Esophagus squamous epithelium (tissue), 5 donors: Measurements from ENCODE around the gene WRAP73. TPM values are rescaled to one million over a fixed set of nuclear protein-coding genes. Genes with fewer than 3 reads are reported as not detected.

Experiments
- DNase-seq: peaks from one replicate; lab custom pipeline; 2025; lab: John Stamatoyannopoulos, UW
- H3K27ac ChIP-seq, 4 donors: fragments of 200-600 bp; sonication (generic); one replicate each; pipeline ENCODE4 v1.5.1; 2016 to 2019; ENCODE audit warnings: mild to moderate bottlenecking in 1 of 4
- H3K27me3 ChIP-seq, 4 donors: fragments of 200-600 bp; sonication (generic); 1 replicate in 3 of 4; 2 replicates in 1 of 4; pipeline versions ENCODE4 v1.5.1 to v1.6.0; 2017 to 2021; ENCODE audit warnings: antibody characterized with exemption in 1 of 4
- H3K36me3 ChIP-seq, 3 donors: fragments of 200-600 bp; sonication (generic); one replicate each; pipeline ENCODE4 v1.5.1; 2016 to 2019
- H3K4me1 ChIP-seq, 3 donors: fragments of 200-600 bp; sonication (generic); one replicate each; pipeline ENCODE4 v1.5.1; 2017 to 2019
- H3K4me3 ChIP-seq, 4 donors: fragments of 200-600 bp; sonication (generic); 1 replicate in 3 of 4; 2 replicates in 1 of 4; pipeline ENCODE4 v1.5.1; 2016 to 2019; ENCODE audit warnings: mild to moderate bottlenecking in 2 of 4, moderate library complexity in 1 of 4
- H3K9me3 ChIP-seq, 3 donors: fragments of 200-600 bp; sonication (generic); one replicate each; pipeline ENCODE4 v1.5.1; 2016 to 2019
- POLR2A ChIP-seq, 4 donors: fragments of 450-650 bp; IDR thresholded peaks; one replicate each; pipeline ENCODE4 v1.6.1; 2017; ENCODE audit warnings: antibody characterized with exemption in 4 of 4, mild to moderate bottlenecking in 4 of 4, moderate library complexity in 3 of 4
- WGBS, 2 donors: methylation state at CpG; one replicate each; pipeline ENCODE4 v1.1.5; 2018; 5-methylcytosine and 5-hydroxymethylcytosine counted together
- intact Hi-C: fragments of 100-400 bp; cut with DNase I; formaldehyde crosslinking; loops from one replicate; pipeline ENCODE4 v1.15.0; 2022
- total RNA-seq, 4 donors: library from RNA; depleted of rRNA; stranded (reverse); fragments of >200 nt; gene quantifications; one replicate each; pipeline ENCODE4 v1.1.0, GENCODE V29; 2016
- TF ChIP-seq, protein P1 (sequence below), 6 experiments: fragments of 450-650 bp in 4 of 6; fragments of 200-600 bp in 2 of 6; sonication (generic) in 2 of 6; IDR thresholded peaks; one replicate each; pipeline ENCODE4 v1.5.1; 2016 to 2019; ENCODE audit warnings: antibody characterized with exemption in 6 of 6, mild to moderate bottlenecking in 4 of 6, moderate library complexity in 4 of 6
- donor health status: DM: yes; HTN: yes; CAD: no.

The WRAP73 gene
- total RNA-seq, 4 donors from 2014 or later, result 7.6 to 17.2 (median 11.8) TPM

DNA sequence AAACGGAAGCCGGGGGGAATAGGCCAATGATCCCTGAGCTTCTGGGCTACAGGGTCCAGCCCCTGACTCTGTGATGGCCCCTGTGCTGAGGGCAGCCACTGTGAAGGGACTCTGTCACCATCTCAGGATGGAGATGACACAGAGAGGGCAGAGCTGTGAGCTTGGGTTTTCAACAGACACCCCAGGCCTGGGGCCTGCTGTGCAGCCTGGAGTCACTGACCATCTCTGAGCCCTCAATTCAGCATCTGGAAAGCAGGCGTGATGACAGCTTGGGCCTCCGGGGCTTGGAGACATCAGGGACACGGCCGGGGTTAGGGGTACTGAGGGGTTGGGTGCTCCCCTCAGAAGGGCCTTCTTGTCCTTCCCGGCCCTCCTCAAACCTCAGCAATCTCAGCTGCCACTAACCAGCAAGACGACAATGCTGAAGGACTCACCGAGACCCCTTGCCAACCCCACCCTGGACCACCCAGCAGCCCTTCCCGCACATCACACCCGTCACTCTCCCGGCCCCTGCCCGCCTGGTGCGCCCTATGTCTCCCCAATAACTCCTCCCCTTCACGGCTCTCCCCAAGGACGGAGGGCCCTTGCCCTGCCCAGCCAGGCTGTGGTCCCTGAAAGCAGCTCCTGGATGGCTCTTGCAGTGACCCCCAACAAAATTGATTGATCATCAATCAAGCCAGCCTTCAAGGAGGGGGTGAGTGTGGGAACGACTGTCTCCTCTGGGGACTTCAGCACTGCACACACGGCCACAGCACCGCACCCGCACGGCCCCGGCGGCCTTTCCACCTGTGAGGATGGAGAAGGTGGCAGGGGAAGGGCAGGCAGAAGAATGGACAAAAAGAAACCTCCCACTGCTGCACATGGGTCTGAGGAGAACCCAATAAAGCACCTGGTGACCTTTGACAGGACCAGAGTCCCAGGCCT is 42.9 kb downstream of the WRAP73 start:
- peaks cover 18 to 21% (median 20%) of the 10 kb centered on the region in 3 donors for H3K4me1 ChIP-seq
- DNase-seq, result no peak
- WGBS, 2 donors, result 79 to 88% methylated on average over 9 to 13 of the region's 23 CpGs
- intact Hi-C loops, result no loop called here
- no peak for TF ChIP-seq POLR2A (IDR thresholded peaks at IDR 0.05)
- TF ChIP-seq, protein P1, sequence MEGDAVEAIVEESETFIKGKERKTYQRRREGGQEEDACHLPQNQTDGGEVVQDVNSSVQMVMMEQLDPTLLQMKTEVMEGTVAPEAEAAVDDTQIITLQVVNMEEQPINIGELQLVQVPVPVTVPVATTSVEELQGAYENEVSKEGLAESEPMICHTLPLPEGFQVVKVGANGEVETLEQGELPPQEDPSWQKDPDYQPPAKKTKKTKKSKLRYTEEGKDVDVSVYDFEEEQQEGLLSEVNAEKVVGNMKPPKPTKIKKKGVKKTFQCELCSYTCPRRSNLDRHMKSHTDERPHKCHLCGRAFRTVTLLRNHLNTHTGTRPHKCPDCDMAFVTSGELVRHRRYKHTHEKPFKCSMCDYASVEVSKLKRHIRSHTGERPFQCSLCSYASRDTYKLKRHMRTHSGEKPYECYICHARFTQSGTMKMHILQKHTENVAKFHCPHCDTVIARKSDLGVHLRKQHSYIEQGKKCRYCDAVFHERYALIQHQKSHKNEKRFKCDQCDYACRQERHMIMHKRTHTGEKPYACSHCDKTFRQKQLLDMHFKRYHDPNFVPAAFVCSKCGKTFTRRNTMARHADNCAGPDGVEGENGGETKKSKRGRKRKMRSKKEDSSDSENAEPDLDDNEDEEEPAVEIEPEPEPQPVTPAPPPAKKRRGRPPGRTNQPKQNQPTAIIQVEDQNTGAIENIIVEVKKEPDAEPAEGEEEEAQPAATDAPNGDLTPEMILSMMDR (IDR thresholded peaks at IDR 0.05), result no peak
- H3K9me3 ChIP-seq, result no peaks in the 10 kb centered on the region
- no peaks in the 10 kb centered on the region for H3K36me3 ChIP-seq
- H3K27ac ChIP-seq, result no peak overlapping the region
- peaks cover 0 to 75% (median 2%) of the 10 kb centered on the region in 4 donors for H3K27me3 ChIP-seq
- H3K4me3 ChIP-seq, result no peak overlapping the region

DNA sequence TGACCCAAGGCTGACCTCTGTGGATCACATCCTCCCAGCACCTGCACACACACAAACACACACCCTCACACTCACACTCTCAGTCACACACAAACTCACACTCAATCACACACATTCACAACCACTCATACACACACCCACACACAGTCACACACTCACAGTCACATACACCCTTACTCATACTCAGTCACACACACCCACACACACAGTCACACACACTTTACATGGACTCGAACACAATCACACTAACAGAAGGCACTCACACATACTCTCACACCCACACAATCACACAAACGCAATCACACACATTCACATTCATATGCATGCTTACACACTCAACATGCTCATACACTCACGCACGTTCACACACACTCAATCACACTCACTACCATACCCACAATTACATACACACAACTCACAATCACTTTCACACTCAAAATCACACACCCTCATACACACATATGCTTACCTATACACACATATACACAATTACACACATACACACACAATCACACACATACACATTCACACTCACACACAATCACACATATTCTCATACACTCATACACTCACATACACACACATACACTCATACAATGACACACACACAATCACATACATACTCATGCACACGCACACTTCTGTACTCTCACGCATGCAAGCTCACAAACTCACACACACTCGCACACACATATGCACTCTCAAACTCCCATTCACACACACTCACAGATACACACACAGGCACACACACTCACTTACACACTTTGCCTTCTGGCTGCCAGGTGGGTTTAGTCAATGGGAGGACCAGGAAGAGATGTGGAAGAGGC is 44.7 kb downstream of the WRAP73 start:
- Histone ChIP-seq H3K36me3 (no peaks in the 10 kb centered on the region), H3K4me3 (no peak overlapping the region), H3K4me1 (peaks cover 2 to 3% (median 3%) of the 10 kb centered on the region in 3 donors), H3K27ac (no peak overlapping the region), H3K27me3 (peaks cover 0 to 57% (median 2%) of the 10 kb centered on the region in 4 donors), H3K9me3 (no peaks in the 10 kb centered on the region)
- intact Hi-C loops, result no loop called here
- WGBS, 2 donors, result 87 to 93% methylated on average over 7 of the region's 7 CpGs
- TF ChIP-seq, protein P1 (IDR thresholded peaks at IDR 0.05), result no peak
- no peak for TF ChIP-seq POLR2A (IDR thresholded peaks at IDR 0.05)
- DNase-seq, result no peak

DNA sequence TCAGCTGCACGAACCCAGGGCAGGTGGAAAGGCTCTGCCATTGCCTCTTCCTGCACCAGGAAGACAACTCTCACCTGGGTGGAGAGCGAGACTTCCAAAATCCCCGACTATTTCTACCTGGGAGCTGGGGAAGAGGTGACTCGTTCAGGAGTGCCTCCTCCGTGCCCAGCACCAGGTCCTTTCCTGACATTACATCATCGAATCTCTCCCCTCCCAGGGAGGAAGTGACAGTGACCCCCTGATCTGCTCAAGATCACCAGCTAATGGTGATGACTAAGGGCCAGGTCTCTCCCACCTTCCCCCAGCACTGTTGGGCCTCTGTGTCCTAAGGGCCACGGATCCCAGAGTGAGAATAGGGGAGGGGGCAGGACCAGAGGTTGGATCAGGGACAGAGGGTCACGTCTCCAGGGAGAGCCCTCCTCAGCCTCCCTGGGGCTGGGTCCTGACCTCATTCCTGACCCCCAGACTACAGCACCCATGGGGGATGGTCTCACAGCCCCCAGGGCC is 45.4 kb downstream of the WRAP73 start:
- Histone ChIP-seq H3K27me3 (peaks cover 0 to 53% (median 0%) of the 10 kb centered on the region in 4 donors), H3K4me3 (no peak overlapping the region), H3K9me3 (no peaks in the 10 kb centered on the region), H3K27ac (no peak overlapping the region), H3K4me1 (no peaks in the 10 kb centered on the region), H3K36me3 (no peaks in the 10 kb centered on the region)
- DNase-seq, result no peak
- intact Hi-C loops, result no loop called here
- TF ChIP-seq, protein P1 (IDR thresholded peaks at IDR 0.05), result no peak
- TF ChIP-seq POLR2A (IDR thresholded peaks at IDR 0.05), result no peak
- 93% methylated on average over 2 of the region's 8 CpGs; no CpG with 5 or more reads in 1 of the 2 donors for WGBS, 2 donors

DNA sequence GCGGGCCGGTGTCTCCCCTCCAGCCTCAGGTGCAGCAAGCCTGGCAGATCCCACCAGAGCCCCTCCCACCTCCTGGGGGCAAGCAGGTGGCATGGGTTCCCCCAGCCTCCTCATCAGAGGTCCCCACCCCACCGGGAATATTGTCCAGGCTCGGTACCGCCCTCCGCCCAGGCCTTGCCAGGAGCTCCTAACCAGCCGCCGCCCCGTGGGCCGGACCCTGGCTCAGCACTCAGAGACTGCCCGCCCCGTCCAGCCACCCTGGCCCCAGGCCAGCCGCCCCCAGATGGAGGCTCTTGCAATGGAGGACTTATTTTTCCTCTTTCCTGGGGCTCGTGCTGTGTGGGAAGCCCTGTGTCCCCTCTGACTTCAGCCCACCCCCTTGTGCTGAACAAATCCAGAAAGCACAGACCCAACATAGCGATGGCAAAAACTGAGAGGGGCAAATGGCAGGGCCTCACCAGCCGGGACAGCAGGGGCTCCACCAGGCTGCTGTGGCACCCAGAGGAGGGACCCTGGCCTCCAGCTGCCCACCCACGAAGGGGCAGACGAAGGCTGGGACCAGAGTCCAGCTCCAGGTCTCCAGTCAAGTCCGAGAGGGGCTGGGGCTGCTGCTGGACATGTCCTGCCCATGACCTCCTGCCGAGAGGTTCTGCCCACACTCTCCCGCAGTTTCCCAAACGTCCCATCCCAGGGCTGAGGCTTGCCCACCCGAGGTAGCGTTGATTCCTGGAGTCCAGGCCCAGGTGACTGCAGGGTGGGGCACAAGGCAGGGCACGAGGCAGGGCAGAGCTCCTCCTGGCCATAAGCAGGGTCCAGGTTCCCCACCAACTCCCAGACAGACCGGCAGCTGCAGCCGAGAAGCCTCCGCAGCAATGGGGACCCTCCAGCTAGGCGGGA is 46.1 kb downstream of the WRAP73 start:
- Histone ChIP-seq H3K27ac (no peak overlapping the region), H3K9me3 (no peaks in the 10 kb centered on the region), H3K4me1 (peaks cover 2 to 4% (median 2%) of the 10 kb centered on the region in 3 donors), H3K4me3 (no peak overlapping the region), H3K27me3 (peaks cover 0 to 46% (median 0%) of the 10 kb centered on the region in 4 donors), H3K36me3 (no peaks in the 10 kb centered on the region)
- intact Hi-C loops, result no loop called here
- WGBS, 2 donors, result 100% methylated on average over 3 of the region's 29 CpGs; no CpG with 5 or more reads in 1 of the 2 donors
- DNase-seq, result no peak
- no peak for TF ChIP-seq POLR2A (IDR thresholded peaks at IDR 0.05)
- TF ChIP-seq, protein P1 (IDR thresholded peaks at IDR 0.05), result no peak
